Prostate gland (tissue), 2 donors: Measurements from ENCODE around the gene ARHGAP6.

ENCODE experiments used
- POLR2AphosphoS5 ChIP-seq: sonication (generic); formaldehyde crosslinking; IDR thresholded peaks from one replicate; pipeline ENCODE4 v1.6.1; 2017; ENCODE audit warnings: antibody characterized with exemption
- TF ChIP-seq, protein P1 (sequence below), 4 experiments: fragments of 200-600 bp in 2 of 4; fragments of 450-650 bp in 2 of 4; sonication (generic) in 2 of 4; IDR thresholded peaks; 1 replicate in 3 of 4; 2 replicates in 1 of 4; pipeline ENCODE4 v1.5.1; 2016 to 2019; ENCODE audit warnings: antibody characterized with exemption in 4 of 4, mild to moderate bottlenecking in 2 of 4, moderate library complexity in 2 of 4

DNA sequence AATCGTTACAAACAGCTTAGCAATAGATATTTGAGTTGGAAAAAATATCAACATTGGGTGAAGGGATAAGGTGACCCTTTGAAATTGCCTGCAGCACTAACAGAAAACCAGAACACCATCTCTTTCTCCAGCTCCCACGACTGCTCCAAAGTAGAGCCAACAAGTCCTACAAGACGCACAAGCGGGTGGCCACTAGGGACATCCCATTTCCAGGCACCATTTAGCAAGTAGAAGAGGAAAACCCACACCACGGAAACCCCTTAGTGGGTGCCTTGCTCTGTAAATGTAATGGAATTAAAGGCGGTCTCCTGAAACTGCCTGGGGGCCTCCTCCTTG is 1.9 kb downstream of the ARHGAP6 start:
- TF ChIP-seq, protein P1, sequence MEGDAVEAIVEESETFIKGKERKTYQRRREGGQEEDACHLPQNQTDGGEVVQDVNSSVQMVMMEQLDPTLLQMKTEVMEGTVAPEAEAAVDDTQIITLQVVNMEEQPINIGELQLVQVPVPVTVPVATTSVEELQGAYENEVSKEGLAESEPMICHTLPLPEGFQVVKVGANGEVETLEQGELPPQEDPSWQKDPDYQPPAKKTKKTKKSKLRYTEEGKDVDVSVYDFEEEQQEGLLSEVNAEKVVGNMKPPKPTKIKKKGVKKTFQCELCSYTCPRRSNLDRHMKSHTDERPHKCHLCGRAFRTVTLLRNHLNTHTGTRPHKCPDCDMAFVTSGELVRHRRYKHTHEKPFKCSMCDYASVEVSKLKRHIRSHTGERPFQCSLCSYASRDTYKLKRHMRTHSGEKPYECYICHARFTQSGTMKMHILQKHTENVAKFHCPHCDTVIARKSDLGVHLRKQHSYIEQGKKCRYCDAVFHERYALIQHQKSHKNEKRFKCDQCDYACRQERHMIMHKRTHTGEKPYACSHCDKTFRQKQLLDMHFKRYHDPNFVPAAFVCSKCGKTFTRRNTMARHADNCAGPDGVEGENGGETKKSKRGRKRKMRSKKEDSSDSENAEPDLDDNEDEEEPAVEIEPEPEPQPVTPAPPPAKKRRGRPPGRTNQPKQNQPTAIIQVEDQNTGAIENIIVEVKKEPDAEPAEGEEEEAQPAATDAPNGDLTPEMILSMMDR (IDR thresholded peaks at IDR 0.05): no peak
- no peak for TF ChIP-seq POLR2AphosphoS5
